ENCODE measurements around the gene FAM241B.

The FAM241B gene

GRCh38 chr10:69661414-69662172, 31.5 kb downstream of the FAM241B start:
- no peak for DNase-seq (ENCODE audit: low read depth)
- H3K4me3 ChIP-seq (ENCODE audit: low read depth, low read length): no peak overlapping the region

- DNase-seq (ENCODE audit: low read depth): no peak
- no peak overlapping the region for H3K4me3 ChIP-seq (ENCODE audit: low read depth, low read length)
These were observed 32.3 kb downstream of the FAM241B start for GRCh38 chr10:69662173-69662877.

- DNase-seq (ENCODE audit: low read depth): no peak
- no peak overlapping the region for H3K4me3 ChIP-seq (ENCODE audit: low read depth, low read length)
These were observed 32.9 kb downstream of the FAM241B start for GRCh38 chr10:69662901-69663300.

- no peak for DNase-seq (ENCODE audit: low read depth)
- no peak overlapping the region for H3K4me3 ChIP-seq (ENCODE audit: low read depth, low read length)
These were observed 33.4 kb downstream of the FAM241B start for GRCh38 chr10:69663369-69663947.

GRCh38 chr10:69665474-69666320, 35.6 kb downstream of the FAM241B start:
- H3K4me3 ChIP-seq (ENCODE audit: low read depth, low read length): no peak overlapping the region
- DNase-seq (ENCODE audit: low read depth): no peak

- no peak for DNase-seq (ENCODE audit: low read depth)
- no peak overlapping the region for H3K4me3 ChIP-seq (ENCODE audit: low read depth, low read length)
These were observed 36.7 kb downstream of the FAM241B start for GRCh38 chr10:69666756-69667155.

- H3K4me3 ChIP-seq (ENCODE audit: low read depth, low read length): no peak overlapping the region
- DNase-seq (ENCODE audit: low read depth): no peak
These were observed 38.7 kb downstream of the FAM241B start for GRCh38 chr10:69668721-69669120.

- no peak overlapping the region for H3K4me3 ChIP-seq (ENCODE audit: low read depth, low read length)
- no peak for DNase-seq (ENCODE audit: low read depth)
These were observed 39.4 kb downstream of the FAM241B start for GRCh38 chr10:69669409-69669808.

GRCh38 chr10:69673521-69673920, 43.5 kb downstream of the FAM241B start:
- H3K4me3 ChIP-seq (ENCODE audit: low read depth, low read length): no peak overlapping the region
- no peak for DNase-seq (ENCODE audit: low read depth)

GRCh38 chr10:69674786-69675185, 44.7 kb downstream of the FAM241B start:
- DNase-seq (ENCODE audit: low read depth): no peak
- no peak overlapping the region for H3K4me3 ChIP-seq (ENCODE audit: low read depth, low read length)

GRCh38 chr10:69676301-69676700, 46.3 kb downstream of the FAM241B start:
- DNase-seq (ENCODE audit: low read depth): no peak
- no peak overlapping the region for H3K4me3 ChIP-seq (ENCODE audit: low read depth, low read length)

GRCh38 chr10:69677985-69678654, 48.1 kb downstream of the FAM241B start:
- H3K4me3 ChIP-seq (ENCODE audit: low read depth, low read length): no peak overlapping the region
- DNase-seq (ENCODE audit: low read depth): no peak

GRCh38 chr10:69679736-69680135, 49.7 kb downstream of the FAM241B start:
- DNase-seq (ENCODE audit: low read depth): no peak
- no peak overlapping the region for H3K4me3 ChIP-seq (ENCODE audit: low read depth, low read length)

GRCh38 chr10:69680610-69681009, 50.6 kb downstream of the FAM241B start:
- H3K4me3 ChIP-seq (ENCODE audit: low read depth, low read length): no peak overlapping the region
- no peak for DNase-seq (ENCODE audit: low read depth)

GRCh38 chr10:69681436-69681835, 51.4 kb downstream of the FAM241B start:
- DNase-seq (ENCODE audit: low read depth): no peak
- no peak overlapping the region for H3K4me3 ChIP-seq (ENCODE audit: low read depth, low read length)

GRCh38 chr10:69682955-69683474, 53.0 kb downstream of the FAM241B start:
- no peak overlapping the region for H3K4me3 ChIP-seq (ENCODE audit: low read depth, low read length)
- DNase-seq (ENCODE audit: low read depth): no peak

All from skeletal muscle cell (primary cell).